ENCODE measurements around the gene ATOX1.

DNA sequence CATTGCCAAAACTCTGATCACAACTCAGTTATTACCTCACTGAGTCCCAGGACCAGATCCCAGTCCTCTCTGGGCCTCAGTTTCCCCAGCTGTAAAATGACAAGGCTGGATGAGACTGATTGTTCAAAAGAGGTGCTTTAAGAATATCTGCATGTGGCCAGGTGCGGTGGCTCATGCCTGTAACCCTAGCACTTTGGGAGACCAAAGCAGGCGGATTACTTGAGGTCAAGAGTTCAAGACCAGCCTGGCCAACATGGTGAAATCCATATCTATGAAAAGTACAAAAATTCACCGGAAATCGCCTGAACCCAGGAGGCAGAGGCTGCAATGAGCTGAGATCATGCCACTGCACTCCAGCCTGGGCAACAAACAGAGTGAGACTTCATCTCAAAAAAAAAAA is 8.3 kb downstream of the ATOX1 start:
- no peak for TF ChIP-seq POLR2A (IDR thresholded peaks at IDR 0.05; ENCODE audit: low read depth, low read length)
- TF ChIP-seq SPI1 (IDR thresholded peaks at IDR 0.05; ENCODE audit: low read depth, low read length), result no peak
- TF ChIP-seq TAF1 (IDR thresholded peaks at IDR 0.05; ENCODE audit: low read depth, low read length), result no peak
